ENCODE measurements around the gene APIP.
"Not testable (repeated sequence)": the region's sequence is repeated elsewhere in the genome, so short reads cannot be mapped to it uniquely, and the experiment has no call there.

APIP gene

GRCh38 chr11:34924714-34925113 is 8.5 kb upstream of the APIP start:
- DNase-seq: no peak

GRCh38 chr11:34921156-34921555 is 5.0 kb upstream of the APIP start:
- DNase-seq: no peak

GRCh38 chr11:34916843-34917770 is 928 bp upstream of the APIP start:
- DNase-seq: peak; percentile 8

GRCh38 chr11:34915136-34916014 is 804 bp downstream of the APIP start:
- peak; percentile 16 for DNase-seq

- DNase-seq: not testable (repeated sequence)
Measured at GRCh38 chr11:34913556-34913955, 2.6 kb downstream of the APIP start.

GRCh38 chr11:34911676-34912075 is 4.5 kb downstream of the APIP start:
- no peak for DNase-seq

- DNase-seq: no peak
Measured at GRCh38 chr11:34910817-34911216, 5.4 kb downstream of the APIP start.

- DNase-seq: no peak
Measured at GRCh38 chr11:34909955-34910354, 6.2 kb downstream of the APIP start.

GRCh38 chr11:34909415-34909814 is 6.8 kb downstream of the APIP start:
- DNase-seq: no peak

- no peak for DNase-seq
Measured at GRCh38 chr11:34907934-34908593, 8.1 kb downstream of the APIP start.

- DNase-seq: no peak
Measured at GRCh38 chr11:34905666-34906065, 10.5 kb downstream of the APIP start.

- no peak for DNase-seq
Measured at GRCh38 chr11:34904421-34904955, 11.7 kb downstream of the APIP start.

- DNase-seq: no peak
Measured at GRCh38 chr11:34899633-34900016, 16.6 kb downstream of the APIP start.

GRCh38 chr11:34898474-34898873 is 17.7 kb downstream of the APIP start:
- DNase-seq: no peak

- no peak for DNase-seq
Measured at GRCh38 chr11:34897171-34897870, 18.9 kb downstream of the APIP start.

GRCh38 chr11:34896191-34896590 is 20.0 kb downstream of the APIP start:
- DNase-seq: not testable (repeated sequence)

GRCh38 chr11:34893416-34893815 is 22.8 kb downstream of the APIP start:
- DNase-seq: peak; percentile 5

GRCh38 chr11:34891611-34892010 is 24.6 kb downstream of the APIP start:
- no peak for DNase-seq

- peak; percentile 36 for DNase-seq
Measured at GRCh38 chr11:34890812-34891211, 25.4 kb downstream of the APIP start.

- no peak for DNase-seq
Measured at GRCh38 chr11:34890089-34890488, 26.1 kb downstream of the APIP start.

- DNase-seq: no peak
Measured at GRCh38 chr11:34887260-34887659, 28.9 kb downstream of the APIP start.

- DNase-seq: no peak
Measured at GRCh38 chr11:34886609-34887008, 29.6 kb downstream of the APIP start.
